ENCODE measurements around the gene IQSEC3.
A peak's percentile ranks its signal among the peaks of the same experiment; 100 is the strongest.
"Not testable (repeated sequence)": the region's sequence is repeated elsewhere in the genome, so short reads cannot be mapped to it uniquely, and the experiment has no call there.

Gene IQSEC3

DNA sequence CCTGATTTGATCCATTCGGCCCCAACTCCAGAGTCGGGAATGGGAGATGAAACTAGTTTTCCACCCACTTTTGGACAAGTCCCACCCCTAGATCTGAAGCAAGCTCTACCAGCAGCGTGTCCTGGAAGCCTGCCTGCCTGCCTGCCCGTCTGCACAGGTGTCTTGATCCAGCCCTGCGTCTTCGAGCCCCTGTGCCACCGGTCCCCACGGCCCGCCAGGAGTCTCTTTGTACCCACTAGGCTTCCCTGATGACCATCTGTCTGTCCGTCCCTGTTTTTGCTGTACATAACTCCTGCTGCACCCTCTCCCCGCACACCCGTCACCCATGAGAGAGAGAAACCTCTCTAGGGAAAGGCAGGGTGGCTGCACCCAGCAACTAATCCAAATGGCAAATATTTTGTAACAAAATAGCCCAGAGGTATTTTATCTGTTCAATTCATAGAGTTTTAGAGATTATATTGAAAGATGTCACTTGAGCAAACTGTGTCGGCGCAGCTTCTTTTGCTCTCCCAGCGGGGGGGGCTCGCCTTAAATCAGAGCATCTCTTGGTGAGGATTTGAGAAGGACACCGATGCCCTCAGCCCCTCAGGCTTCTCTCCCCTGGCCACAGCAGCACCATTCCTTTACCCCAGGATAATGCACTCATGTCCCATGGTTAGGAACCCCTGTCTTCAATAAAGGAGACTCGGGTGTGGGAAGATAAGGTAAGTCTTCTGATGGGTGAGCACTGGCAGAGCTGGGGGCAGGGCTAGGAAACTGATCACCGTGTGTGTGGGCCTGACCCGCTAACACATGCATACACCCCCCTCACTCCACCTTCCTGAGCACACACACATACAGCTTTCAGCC lies 111.6 kb downstream of the IQSEC3 start:
- no peak for DNase-seq (ENCODE audit: low read depth in 2 of 2)

DNA sequence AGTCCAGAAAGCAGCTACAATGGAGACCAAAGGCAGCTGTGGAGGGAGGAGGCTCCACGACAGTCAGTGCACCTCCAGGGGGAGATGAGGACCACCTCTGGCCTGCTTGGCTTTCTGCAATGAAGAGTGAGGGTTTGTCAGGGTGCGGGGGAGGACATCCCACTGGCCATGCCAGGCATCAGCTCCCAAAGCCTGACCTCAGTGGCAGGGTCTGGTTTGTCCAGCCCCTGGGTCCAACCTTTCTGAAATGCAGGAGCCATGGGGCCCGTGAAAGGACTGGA lies 112.2 kb downstream of the IQSEC3 start:
- DNase-seq (ENCODE audit: low read depth in 2 of 2), result no peak

DNA sequence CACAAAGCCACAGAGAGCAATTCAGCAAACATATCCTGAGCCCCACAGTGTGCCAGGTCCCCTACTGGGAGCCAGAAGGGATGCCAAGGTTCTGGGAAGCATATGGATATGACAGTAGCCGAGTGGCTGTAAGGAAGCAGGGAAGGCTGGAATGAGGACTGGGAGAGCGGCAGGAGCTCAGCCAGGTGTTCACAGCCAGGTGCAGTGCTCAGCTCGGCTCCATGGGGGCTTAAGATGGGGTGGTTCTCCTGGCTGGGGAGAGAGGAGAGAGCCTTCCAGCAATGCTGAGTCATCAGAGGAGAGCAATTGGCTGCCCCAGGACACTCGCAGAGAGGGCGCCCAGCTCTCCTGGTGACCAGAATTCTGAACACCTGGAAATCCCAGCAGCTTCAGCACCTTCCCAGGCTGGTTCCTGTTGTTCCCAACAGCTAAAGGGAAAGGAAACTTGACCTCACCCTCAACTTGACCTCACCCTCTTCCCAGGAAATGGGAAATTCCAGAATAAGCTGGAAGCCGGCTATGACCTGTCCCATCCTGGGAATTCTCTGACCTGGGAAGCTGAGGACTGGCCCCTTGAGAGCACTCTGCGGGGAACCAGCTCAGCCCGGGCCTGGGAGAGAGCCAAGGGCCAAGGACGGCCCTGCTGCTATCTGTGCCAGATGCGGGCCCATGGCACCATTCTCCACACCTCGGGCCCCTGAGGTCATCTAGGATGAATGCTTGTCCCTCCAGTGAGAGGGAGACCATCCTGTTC lies 112.7 kb downstream of the IQSEC3 start:
- DNase-seq (ENCODE audit: low read depth in 2 of 2), result no peak

DNA sequence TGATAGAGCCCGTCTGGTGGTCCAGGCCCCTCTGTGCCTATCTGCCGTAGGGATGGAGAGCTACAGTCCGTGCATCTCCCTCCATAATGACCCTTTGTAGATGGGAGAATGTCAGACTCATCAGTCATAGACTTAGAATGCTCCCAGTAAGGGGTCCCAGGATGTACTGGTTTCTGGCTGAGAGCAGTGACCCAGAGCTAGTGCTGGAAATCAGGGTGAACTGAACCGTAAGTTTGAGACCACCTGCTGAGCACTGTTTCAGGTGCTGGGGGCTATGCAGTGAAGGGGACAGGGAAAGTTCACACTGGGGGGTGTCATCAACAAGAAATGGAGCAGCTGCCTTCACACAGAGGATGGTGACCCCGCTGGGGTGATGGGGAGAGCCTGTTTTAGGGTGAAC lies 113.3 kb downstream of the IQSEC3 start:
- DNase-seq (ENCODE audit: low read depth in 2 of 2), result no peak

DNA sequence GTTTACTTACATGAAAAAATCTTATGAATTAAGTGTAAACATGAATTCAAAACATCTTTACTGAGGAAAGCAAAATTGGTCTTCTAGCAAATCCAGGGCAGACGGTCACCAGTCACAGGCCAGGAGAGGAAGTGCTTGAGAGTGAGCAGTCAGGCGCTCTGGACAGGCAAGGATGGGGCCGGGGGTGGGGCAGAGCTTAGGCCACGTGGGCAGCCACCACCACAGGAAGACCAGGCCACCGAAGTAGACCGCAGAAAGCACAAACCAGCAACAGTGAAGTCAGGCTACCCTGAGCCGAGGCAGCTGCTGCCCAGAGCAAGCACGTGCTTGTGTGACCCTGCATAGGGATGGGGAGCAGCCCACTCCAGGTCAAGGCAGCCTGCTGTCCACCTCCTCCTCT lies 113.9 kb downstream of the IQSEC3 start:
- no peak for DNase-seq (ENCODE audit: low read depth in 2 of 2)

DNA sequence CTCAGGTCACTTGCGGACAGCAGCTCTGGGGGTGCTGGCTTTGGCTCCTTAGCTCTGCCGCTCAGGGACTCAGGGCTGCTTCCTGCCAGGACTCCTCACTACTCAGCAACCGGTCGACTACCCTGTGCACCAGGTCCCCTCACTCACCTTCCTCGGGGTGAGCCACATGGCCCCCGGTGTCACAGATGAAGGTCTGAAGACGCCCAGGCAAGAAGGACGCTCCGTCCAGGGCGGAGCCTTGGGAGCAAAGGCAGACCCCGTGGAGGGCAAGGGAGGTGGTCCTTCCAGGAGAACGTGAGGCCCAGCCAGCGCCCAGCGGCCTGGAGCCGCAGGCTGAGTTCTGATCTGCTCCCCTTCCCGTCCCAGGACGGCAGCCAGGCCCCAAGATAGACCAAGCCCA lies 115.4 kb downstream of the IQSEC3 start:
- DNase-seq (ENCODE audit: low read depth in 2 of 2), result no peak

DNA sequence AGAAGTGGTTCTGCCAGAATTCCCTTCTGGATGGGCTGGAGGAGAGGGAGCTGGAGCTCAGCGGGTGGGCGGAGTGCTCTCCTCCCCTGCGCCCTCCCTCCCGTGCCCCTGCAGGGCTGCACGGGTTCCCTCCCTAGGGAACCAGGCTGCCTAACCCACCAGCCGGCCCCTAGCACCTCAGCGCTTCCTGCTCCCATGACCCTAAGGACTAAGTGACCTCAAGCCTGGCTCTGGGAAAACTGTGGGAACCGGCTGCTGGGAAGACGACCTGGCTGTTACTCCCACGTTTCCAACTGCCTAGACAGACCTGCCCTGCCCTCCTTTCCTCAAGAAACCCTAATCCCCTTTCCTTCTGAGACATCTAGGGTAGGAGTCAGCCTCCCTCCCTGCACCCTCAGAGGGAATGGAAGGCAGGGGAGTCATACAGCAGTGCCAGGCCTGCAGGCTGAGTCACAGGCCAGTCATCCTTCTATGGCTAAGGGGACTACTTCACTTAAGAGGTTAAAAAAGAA lies 115.9 kb downstream of the IQSEC3 start:
- peak; percentile 31 to 34 for DNase-seq (ENCODE audit: low read depth in 2 of 2)

DNA sequence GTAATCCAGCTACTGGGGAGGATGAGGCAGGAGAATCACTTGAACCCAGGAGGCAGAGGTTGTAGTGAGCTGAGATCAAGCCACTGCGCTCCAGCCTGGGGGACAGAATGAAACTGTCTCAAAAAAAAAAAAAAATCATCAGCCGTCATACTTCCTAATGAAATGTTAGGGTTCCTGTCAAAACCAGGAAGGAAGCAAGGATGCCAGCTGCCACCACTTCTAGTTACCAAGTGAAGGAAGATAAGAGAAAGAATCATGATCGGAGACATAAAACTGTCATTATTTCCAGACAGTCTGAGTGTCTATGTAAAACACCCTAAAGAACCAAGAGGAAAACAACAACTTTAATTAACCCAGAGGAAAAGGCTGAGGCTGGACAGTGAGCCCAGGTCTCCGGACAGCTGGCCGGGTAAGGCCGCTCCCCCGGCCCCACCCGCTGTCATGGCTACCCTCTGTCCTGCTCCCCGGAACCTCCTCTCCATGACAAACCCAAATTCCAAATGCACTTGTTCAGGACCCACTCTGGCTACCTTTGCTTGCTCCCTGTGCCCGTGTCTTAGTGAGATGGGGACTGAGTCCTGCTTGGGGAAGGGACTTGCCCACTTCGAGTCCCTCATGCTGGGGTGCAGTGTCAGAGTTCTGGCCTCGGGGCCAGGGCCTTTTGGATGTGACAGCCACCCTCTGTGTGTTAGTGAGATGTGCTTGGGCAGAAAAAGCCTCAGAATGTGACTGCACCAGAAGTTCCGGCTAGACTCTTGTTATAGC lies 118.4 kb downstream of the IQSEC3 start:
- no peak for DNase-seq (ENCODE audit: low read depth in 2 of 2)

DNA sequence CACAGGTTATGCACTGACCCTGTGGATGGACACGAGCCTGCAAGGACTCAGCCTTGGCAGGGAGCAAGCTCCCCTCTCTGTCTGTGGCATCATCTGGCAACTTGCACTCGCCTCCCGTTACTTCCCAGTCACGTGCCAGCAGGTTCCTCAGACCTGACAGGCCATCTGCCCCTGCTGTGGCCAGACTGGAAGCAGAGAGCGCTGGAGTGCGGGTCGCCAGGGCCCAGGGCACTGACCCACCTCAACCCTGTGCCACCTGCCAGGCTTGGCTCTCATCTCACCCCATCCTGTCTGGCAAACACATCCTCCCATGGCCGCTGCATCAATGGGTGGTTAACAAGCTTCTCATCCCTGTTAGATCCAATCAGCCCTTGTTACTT lies 119.0 kb downstream of the IQSEC3 start:
- DNase-seq (ENCODE audit: low read depth in 2 of 2), result no peak

DNA sequence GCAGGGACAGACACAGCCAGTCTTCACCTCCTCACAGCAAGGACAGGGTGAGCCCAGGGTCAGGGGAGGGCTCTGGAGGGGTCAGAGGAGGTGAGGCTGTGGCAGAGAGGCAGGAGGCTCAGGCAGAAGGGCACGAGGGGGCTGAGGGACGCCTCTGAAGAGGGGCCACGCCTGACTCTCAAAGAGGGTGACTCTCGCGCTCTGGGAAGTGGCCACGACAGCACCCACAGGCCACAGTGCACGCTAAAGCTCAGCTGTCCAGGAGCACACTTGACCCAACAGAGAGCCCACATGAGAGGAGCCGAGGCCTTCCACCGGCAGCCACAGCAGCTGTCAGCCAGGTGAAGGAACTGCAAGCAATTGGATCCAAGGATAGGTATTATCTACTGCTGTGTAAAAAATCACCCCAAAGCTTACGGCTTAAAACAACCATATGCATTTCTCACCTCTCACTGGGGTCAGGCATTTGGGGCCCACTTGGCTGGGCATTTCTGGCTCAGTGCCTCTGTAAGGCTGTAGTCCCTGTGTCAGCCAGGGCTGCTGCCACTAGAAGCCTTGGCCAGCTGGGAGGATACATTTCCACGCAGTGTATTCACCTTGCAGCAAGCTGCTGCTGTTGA lies 119.5 kb downstream of the IQSEC3 start:
- DNase-seq (ENCODE audit: low read depth in 2 of 2), result no peak

DNA sequence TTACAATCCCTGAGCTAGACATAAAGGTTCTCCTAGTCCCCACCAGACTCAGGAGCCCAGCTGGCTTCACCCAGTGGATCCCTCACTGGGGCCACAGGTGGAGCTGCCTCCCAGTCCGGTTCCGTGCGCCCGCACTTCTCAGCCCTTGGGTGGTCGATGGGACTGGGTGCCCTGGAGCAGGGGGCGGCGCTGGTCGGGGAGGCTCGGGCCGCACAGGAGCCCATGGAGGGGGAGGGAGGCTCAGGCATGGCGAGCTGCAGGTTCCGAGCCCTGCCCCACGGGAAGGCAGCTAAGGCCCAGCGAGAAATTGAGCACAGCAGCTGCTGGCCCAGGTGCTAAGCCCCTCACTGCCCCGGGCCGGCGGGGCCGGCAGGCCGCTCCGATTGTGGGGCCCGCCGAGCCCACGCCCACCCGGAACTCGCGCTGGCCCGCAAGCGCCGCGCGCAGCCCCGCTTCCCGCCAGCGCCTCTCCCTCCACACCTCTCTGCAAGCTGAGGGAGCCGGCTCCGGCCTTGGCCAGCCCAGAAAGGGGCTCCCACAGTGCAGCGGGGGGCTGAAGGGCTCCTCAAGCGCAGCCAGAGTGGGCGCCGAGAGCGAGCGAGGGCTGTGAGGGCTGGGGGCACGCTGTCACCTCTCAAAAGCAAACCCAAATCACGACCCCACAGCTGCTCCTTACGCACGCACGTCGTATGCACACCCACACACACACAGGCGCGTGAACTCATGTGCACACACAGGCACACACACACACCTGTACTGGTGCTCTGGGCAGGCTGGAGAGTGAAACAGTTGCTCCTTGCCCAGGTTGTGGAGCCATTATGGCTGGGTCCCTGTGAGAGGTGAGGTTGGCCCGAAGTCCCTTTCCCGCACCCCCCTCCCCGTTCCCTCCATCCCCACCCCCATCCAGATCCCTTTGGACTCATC lies 121.7 kb downstream of the IQSEC3 start:
- DNase-seq (ENCODE audit: low read depth in 2 of 2), result not testable (repeated sequence)

DNA sequence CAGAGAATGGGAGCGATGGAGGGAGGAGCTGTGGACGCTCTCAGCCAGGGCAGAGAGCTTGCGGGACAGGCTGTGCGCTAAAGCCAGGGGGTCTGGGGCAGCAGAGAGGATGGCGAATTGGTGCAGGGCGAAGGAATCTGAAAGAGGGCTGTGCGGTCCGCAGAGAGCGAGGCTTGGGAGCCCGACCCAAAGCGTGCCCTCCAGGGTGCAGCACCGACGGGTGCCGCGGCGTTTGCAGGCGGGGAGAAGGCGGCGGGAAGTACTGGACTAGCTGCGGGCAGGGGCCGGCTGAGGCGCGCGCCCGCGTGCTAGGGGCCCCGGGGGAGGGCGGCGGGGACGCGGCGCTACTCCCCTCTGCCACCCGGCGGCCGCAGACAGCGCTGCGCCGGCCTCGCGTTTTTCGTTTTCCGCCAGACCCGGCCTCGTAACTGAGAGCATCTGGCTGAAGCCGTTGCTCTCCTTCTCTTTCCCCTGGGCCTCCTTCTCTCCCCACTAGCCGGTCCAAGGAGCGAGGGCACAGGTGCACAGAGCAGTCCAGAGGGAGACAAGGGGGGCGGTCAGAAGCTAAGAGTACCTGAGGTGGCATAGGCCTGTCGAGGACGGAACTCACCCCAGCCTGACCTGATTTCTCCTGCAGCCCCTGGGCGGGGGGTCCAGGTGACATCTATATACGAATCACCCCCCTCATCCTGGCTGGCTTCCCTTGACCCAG lies 122.5 kb downstream of the IQSEC3 start:
- peak in 1 of 2 experiments; percentile 18 for DNase-seq (ENCODE audit: low read depth in 2 of 2)

DNA sequence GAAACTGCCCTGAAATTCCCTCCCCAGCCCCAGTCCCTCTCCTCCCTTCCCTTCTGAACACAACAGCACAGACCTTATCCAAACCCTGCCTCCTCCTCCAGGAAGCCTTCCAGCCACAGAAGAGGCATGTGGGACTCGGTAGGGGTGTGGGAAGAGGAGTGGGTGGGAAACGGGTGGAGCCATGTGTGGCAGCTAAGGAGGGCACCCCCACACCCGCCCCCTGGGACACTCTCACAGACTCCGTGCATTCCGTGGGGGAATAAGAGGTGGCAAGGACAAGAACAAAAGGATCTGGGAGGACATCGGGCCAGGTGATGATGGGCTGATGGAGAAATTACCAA lies 123.0 kb downstream of the IQSEC3 start:
- DNase-seq (ENCODE audit: low read depth in 2 of 2), result no peak

DNA sequence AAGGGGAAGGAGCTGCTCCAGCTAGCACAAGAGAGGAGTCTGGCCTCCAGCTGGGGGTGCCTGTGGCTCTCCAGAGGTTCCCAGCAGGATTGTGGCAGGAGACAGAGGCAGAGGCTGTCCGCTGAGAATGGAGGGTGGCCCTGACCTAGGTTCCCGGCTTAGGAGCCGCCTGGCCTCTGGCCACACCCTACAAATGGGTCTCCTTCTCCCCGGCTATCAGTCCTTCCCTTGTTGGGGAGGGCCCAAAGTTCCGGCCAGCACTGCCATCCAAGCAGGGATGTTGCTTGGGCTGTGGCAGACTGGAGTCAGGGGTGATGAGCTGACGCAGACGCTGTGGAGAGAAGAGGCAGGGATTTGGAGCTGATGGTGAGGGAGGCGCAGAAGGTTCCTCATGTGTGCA lies 124.3 kb downstream of the IQSEC3 start:
- DNase-seq (ENCODE audit: low read depth in 2 of 2), result no peak

DNA sequence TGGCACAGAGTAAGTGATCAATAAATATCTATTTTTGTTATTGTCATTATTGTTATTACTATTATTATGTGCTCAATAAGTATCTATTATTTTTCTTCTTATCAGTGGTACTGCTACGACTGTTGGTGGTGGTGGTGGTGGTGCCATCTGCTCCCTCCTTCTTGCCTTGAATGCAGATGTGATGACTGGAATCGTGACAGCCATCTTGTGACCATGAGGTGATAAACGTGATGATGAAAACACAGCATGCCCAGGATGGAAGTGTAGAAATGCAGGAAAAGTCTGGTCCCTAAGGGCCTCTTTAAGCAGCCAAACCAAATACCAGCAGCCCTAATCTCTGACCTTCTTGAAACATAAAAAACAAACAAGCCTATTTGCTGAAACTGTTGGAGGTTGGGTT lies 125.0 kb downstream of the IQSEC3 start:
- DNase-seq (ENCODE audit: low read depth in 2 of 2), result no peak

DNA sequence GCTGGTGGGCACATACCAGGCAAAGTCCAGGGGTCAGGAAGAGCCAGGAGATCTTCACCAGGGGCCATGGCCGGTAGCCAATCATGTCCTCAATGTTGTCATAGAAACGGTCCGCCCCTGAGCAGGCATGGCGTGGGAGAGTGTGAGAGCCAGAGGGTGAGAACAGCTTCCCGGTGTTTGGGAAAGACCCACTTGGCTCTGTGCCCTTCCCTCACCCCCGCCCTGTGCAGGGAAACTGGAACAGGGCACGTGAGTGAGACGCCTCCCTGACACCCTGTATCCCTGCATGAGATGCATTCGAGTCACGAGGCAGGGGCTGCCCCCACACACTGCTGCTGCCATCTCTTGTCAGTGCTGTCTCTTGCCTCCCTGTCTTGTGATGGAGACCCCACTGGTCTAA lies 126.7 kb downstream of the IQSEC3 start:
- no peak for DNase-seq (ENCODE audit: low read depth in 2 of 2)

DNA sequence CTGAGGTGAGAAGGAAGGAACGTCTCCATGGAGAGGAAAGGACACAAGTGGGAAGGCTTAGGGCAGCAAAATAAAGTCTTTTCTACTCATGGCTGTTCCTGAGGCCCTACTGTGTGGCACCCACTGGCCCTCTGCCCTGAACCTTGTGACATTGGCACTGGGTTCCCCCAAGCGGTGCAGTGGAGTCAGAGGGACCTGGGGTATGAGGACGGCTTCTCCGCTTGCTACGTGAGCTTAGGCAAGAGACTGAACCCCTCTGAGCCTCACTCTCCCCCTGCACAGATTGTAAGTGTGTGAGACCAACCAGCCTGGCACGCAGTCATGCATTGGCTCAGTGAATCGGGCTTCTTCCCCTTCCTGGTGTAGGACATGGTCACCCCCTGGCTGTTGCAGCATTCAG lies 127.7 kb downstream of the IQSEC3 start:
- DNase-seq (ENCODE audit: low read depth in 2 of 2), result no peak

DNA sequence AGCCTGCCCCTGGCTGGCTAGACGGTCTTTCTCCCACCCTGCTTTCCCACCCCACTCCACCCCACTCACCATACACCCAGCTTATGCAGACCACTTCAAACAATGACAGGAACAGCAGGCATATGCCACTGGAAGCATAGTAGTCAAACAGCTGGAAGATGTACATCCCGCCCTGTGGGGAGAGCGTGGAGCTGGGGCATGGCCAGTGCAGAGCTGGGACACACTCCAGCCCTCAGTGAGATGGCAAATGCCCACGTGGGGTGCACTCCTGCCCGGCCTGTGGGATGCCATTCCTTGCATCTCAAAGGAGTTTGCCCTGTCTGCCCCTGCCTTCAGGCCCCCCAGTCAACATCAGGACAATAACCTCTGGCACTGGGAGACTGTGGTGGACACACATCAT lies 128.6 kb downstream of the IQSEC3 start:
- DNase-seq (ENCODE audit: low read depth in 2 of 2), result no peak

DNA sequence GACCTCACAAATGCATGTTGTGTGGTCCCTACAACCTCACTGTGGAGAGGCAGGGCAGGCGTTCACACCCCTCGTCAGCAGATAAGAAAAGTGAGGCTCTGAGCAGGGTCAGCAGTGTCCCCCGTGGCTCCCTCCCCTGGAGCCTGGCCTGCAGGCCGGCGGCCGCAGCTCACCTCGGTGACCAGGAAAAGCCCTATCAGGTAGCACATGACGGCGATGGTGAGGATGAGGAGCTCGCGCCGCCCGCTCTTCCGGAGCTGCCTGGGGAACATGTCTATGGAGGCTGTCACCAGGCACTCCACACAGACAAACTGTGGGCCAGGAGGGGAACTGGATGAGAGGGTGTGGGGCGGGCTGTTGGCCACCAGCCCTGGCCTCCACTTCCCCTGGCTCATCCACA lies 129.4 kb downstream of the IQSEC3 start:
- DNase-seq (ENCODE audit: low read depth in 2 of 2), result no peak

DNA sequence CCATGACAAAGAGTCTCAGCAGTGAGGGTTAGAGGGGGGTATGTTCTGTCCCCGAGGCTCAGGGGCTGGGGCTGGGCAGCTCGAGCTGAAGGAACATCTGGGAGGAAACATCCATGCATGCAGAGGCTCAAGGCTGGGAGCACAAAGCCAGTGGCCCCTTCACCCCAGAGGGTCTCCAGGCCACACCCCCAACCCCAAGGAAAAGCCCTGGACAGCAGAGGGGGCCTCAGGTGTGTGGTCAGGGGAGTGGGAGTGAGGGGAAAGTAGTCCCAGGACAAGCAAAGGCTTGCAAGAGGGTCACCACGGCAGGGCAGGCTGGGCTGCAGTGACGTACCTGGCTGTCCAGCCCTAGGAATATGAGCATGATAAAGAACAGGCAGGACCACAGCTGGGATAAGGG lies 129.9 kb downstream of the IQSEC3 start:
- no peak for DNase-seq (ENCODE audit: low read depth in 2 of 2)

DNA sequence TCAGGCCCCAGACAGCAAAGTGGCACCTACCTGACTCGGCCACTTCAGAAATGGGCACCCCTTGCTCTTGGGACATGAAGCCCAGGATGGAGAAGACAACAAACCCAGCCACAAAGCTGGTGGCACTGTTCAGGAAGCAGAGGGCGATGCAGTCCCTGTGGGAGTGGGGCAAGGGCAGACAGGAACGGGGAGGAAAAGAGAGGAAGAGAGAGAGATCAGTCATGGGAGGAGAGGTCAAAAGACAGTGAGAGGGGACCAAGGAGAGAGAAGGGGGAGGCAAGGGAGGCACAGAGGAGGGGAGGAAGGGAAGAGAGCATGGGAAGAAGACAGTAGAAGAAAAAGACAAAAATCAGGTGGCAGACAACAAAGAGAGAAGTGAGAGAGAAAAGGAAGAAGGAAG lies 130.8 kb downstream of the IQSEC3 start:
- no peak for DNase-seq (ENCODE audit: low read depth in 2 of 2)
